GM21723 (cell line): ENCODE measurements around the gene ICA1.

ENCODE experiments used
- ATAC-seq: cut with Tn5 transposase; IDR thresholded peaks from one replicate; pipeline ENCODE4 v1.9.1; 2021; ENCODE audit warnings: mild to moderate bottlenecking, moderate library complexity; ENCODE audit not compliant: unreplicated experiment

ICA1 gene

GRCh38 chr7:8228766-8229674 lies 32.9 kb downstream of the ICA1 start:
- ATAC-seq: no peak

GRCh38 chr7:8228068-8228467 lies 33.9 kb downstream of the ICA1 start:
- ATAC-seq: no peak

- no peak for ATAC-seq
These were observed 34.7 kb downstream of the ICA1 start for GRCh38 chr7:8227261-8227660.

GRCh38 chr7:8226501-8226900 lies 35.5 kb downstream of the ICA1 start:
- no peak for ATAC-seq

GRCh38 chr7:8221567-8221966 lies 40.4 kb downstream of the ICA1 start:
- no peak for ATAC-seq

GRCh38 chr7:8221101-8221495 lies 40.9 kb downstream of the ICA1 start:
- no peak for ATAC-seq

GRCh38 chr7:8220376-8221100 lies 41.4 kb downstream of the ICA1 start:
- ATAC-seq: no peak

- ATAC-seq: no peak
These were observed 44.5 kb downstream of the ICA1 start for GRCh38 chr7:8217200-8218068.

GRCh38 chr7:8216334-8216690 lies 45.7 kb downstream of the ICA1 start:
- ATAC-seq: no peak

- ATAC-seq: no peak
These were observed 46.2 kb downstream of the ICA1 start for GRCh38 chr7:8215648-8216333.

- no peak for ATAC-seq
These were observed 47.6 kb downstream of the ICA1 start for GRCh38 chr7:8214244-8214824.

- ATAC-seq: no peak
These were observed 48.6 kb downstream of the ICA1 start for GRCh38 chr7:8213381-8213780.

- no peak for ATAC-seq
These were observed 49.3 kb downstream of the ICA1 start for GRCh38 chr7:8212638-8213037.

GRCh38 chr7:8211725-8212096 lies 50.3 kb downstream of the ICA1 start:
- ATAC-seq: no peak

- ATAC-seq: no peak
These were observed 50.9 kb downstream of the ICA1 start for GRCh38 chr7:8210845-8211724.

- no peak for ATAC-seq
These were observed 52.6 kb downstream of the ICA1 start for GRCh38 chr7:8209353-8209752.

GRCh38 chr7:8208816-8209215 lies 53.2 kb downstream of the ICA1 start:
- no peak for ATAC-seq

- no peak for ATAC-seq
These were observed 55.0 kb downstream of the ICA1 start for GRCh38 chr7:8206956-8207355.

GRCh38 chr7:8205537-8205936 lies 56.4 kb downstream of the ICA1 start:
- no peak for ATAC-seq

GRCh38 chr7:8205031-8205387 lies 57.0 kb downstream of the ICA1 start:
- ATAC-seq: no peak
